Testis (tissue), 2 donors: ENCODE measurements around the gene EDNRA.

Experiments
- POLR2A ChIP-seq: fragments of 450-650 bp; IDR thresholded peaks from one replicate; pipeline ENCODE4 v1.6.1; 2017; ENCODE audit warnings: antibody characterized with exemption, mild to moderate bottlenecking, moderate library complexity
- TF ChIP-seq, protein P1 (sequence below), 3 experiments: fragments of 450-650 bp in 2 of 3; fragments of 200-600 bp in 1 of 3; sonication (generic) in 1 of 3; IDR thresholded peaks; one replicate each; pipeline ENCODE4 v1.5.1; 2016 to 2019; ENCODE audit warnings: antibody characterized with exemption in 3 of 3, mild to moderate bottlenecking in 2 of 3, moderate library complexity in 1 of 3

DNA sequence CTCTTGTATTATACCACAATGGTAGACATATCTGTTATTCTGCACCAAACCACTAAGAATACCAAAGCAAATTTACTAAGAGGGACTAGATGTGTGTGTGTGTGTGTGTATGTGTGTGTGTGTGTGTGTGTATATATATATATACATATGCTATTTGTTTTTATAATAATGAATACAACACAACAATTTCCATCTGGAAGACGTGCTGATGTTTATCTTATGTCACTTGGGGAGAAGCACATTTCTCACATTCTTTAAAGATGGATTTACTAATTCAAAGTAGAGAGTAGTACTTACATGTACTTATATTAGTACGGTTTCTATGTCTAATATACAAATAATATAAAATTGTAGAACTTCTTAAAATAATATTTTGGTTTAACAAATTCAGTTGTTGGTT is 52.0 kb downstream of the EDNRA start:
- TF ChIP-seq, protein P1, sequence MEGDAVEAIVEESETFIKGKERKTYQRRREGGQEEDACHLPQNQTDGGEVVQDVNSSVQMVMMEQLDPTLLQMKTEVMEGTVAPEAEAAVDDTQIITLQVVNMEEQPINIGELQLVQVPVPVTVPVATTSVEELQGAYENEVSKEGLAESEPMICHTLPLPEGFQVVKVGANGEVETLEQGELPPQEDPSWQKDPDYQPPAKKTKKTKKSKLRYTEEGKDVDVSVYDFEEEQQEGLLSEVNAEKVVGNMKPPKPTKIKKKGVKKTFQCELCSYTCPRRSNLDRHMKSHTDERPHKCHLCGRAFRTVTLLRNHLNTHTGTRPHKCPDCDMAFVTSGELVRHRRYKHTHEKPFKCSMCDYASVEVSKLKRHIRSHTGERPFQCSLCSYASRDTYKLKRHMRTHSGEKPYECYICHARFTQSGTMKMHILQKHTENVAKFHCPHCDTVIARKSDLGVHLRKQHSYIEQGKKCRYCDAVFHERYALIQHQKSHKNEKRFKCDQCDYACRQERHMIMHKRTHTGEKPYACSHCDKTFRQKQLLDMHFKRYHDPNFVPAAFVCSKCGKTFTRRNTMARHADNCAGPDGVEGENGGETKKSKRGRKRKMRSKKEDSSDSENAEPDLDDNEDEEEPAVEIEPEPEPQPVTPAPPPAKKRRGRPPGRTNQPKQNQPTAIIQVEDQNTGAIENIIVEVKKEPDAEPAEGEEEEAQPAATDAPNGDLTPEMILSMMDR (IDR thresholded peaks at IDR 0.05): no peak
- TF ChIP-seq POLR2A: no peak
